Stimulated activated naive CD8-positive, alpha-beta T cell treated with anti-CD3 and anti-CD28 coated beads, Interleukin-15, Interleukin-2, amounts not matched to agents 100 ng/mL and 50 ng/mL, for 24 hours (primary cell): Measurements from ENCODE around the gene CASP3.

Experiments
- H3K27ac Mint-ChIP-seq: one replicate; pipeline ENCODE4 v1.8.0; 2021; ENCODE audit warnings: mild to moderate bottlenecking, mixed read lengths
- H3K27me3 Mint-ChIP-seq: one replicate; pipeline ENCODE4 v1.8.0; 2021; ENCODE audit warnings: mixed read lengths
- H3K36me3 Mint-ChIP-seq: one replicate; pipeline ENCODE4 v1.8.0; 2021; ENCODE audit warnings: low read depth, mixed read lengths
- H3K4me1 Mint-ChIP-seq: one replicate; pipeline ENCODE4 v1.8.0; 2021; ENCODE audit warnings: low read depth, mixed read lengths
- H3K4me3 Mint-ChIP-seq: one replicate; pipeline ENCODE4 v1.8.0; 2021; ENCODE audit warnings: mild to moderate bottlenecking, mixed read lengths
- H3K9me3 Mint-ChIP-seq: one replicate; pipeline ENCODE4 v1.8.0; 2021; ENCODE audit warnings: mixed read lengths

The CASP3 gene

DNA sequence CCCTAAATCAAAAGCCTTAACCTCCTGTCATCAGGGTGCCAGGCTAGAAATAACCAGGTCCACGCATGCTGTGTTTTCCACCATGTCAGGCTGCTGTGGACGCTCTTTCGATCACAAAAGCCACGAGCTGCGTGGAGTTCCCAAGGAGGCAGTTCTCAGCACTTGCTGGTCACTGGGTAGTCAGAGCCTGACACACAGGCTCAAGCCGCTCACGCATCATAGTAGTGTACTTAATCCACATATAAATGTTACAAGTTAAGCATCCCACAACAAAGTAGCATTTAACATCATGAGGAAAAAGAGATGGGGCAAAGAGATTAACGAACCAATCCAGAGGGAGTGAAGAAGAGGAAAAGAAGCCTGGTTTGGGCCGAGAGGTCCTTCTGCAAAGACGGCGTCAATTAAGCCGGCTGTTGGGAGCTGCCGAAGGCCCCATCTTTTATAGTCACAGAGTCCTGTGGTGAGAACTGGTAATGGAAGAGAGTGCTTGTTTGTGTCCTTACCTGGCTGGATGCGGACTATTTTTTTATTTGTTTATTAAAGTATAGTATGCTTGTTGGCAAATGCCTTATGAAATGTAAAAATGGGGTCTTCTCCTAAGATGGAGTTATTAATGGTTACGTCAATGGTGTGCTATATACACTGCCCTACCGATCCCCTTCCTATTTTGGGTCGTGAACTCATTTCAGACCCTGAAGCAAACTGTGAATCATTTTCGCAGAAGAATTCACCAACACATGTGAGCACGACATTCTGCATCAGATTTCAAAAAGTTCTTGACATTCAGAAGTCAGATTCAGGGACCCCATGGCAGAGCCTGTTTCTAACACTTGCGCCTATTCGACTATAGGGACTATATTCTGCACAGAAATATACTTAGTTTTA is 966 bp upstream of the CASP3 start:
- no peaks in the 10 kb centered on the region for H3K9me3 Mint-ChIP-seq
- peak overlapping the region; percentile 91 for H3K4me3 Mint-ChIP-seq
- peaks cover 45% of the 10 kb centered on the region for H3K4me1 Mint-ChIP-seq
- peaks cover 41% of the 10 kb centered on the region for H3K36me3 Mint-ChIP-seq
- H3K27me3 Mint-ChIP-seq, result no peaks in the 10 kb centered on the region
- peak overlapping the region; percentile 93 for H3K27ac Mint-ChIP-seq

DNA sequence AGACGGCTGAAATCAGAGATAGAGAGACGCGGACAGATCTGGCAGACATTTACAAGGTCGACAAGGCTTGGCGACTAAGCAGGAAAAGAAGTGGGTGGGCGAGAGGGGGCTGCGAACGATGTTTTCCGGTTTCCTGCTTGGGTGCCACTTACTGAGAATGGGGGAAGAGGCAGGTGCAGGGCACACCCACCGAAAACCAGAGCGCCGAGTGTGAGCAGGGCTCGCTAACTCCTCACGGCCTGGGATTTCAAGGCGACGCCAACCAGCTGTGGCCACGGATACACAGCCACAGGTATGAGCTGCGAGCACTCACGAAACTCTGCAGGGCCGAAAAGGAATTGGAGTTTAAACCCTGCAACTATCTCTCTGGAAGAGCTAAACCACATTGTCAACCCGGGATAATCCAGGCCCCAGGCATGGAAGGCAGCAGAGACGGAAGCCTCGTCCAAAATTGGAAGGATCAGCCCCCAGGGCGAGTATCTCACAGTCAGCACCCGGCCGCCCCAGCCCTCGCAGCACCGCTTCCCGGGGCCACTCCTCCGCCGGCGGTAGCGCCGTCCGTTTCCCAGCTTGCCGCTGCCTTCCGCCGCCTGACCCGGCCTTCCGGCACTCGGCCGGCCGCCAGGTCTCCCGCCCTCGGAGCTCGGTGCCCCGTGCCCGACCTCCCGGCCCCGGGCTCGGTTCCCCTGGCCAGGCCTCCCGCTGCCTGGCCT is 778 bp downstream of the CASP3 start:
- Mint-ChIP-seq H3K27me3 (no peaks in the 10 kb centered on the region), H3K36me3 (peaks cover 49% of the 10 kb centered on the region), H3K9me3 (no peaks in the 10 kb centered on the region), H3K27ac (peak overlapping the region; percentile 96), H3K4me1 (peaks cover 60% of the 10 kb centered on the region), H3K4me3 (peak overlapping the region; percentile 93)

DNA sequence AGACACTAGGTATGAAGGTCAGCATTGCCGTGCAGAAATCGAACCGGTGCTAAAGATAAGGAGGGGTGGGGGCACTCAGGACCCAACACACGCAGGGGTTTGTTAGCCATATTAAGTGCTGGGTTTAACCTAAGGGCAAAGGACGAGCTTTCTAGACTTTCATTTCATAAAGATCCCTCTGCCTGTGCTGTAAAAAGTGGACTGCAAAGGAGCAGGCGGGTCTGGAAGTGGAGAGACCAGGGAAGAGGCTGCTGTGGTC is 1.3 kb downstream of the CASP3 start:
- Mint-ChIP-seq H3K4me1 (peaks cover 60% of the 10 kb centered on the region), H3K36me3 (peaks cover 51% of the 10 kb centered on the region), H3K4me3 (peak overlapping the region; percentile 93), H3K9me3 (no peaks in the 10 kb centered on the region), H3K27me3 (no peaks in the 10 kb centered on the region), H3K27ac (peak overlapping the region; percentile 96)

DNA sequence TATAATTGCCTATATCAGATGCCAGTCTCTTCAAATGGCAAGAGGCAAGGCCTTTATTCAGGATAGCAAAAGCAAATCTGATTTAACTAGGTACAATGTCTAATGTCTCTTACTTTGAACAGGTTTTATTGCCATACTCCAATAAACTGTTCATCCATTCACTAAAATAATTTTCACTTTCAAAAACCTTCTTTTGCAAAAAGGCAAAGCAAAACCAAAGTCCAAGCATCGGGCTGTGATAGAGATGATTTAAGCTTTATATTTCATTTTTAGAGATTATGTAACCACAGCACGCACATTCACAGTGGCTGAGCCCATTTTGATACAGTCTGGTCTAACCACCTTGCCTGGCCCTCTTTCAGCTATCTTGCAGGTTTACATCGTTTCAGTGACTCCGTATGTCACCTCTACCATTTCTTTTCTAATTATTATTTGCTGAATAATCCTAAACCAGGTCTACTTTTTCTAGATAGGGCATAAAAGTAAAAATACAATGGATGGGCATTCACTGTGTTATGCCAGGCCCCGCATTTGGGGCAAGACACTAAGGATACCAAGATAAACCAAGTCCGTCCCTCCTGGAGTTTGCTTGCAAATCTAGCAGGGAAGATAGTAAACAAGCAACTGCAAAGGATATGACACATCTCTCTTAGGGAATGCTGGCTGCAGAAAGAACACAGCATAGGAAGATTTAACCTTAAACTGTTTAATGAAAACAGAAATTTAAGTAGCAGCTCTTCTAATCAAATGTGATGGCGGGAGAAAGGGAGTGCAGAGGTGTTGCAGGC is 1.8 kb downstream of the CASP3 start:
- H3K9me3 Mint-ChIP-seq, result no peaks in the 10 kb centered on the region
- peak overlapping the region; percentile 96 for H3K27ac Mint-ChIP-seq
- H3K4me1 Mint-ChIP-seq, result peaks cover 62% of the 10 kb centered on the region
- no peaks in the 10 kb centered on the region for H3K27me3 Mint-ChIP-seq
- peaks cover 56% of the 10 kb centered on the region for H3K36me3 Mint-ChIP-seq
- peak overlapping the region; percentile 93 for H3K4me3 Mint-ChIP-seq

DNA sequence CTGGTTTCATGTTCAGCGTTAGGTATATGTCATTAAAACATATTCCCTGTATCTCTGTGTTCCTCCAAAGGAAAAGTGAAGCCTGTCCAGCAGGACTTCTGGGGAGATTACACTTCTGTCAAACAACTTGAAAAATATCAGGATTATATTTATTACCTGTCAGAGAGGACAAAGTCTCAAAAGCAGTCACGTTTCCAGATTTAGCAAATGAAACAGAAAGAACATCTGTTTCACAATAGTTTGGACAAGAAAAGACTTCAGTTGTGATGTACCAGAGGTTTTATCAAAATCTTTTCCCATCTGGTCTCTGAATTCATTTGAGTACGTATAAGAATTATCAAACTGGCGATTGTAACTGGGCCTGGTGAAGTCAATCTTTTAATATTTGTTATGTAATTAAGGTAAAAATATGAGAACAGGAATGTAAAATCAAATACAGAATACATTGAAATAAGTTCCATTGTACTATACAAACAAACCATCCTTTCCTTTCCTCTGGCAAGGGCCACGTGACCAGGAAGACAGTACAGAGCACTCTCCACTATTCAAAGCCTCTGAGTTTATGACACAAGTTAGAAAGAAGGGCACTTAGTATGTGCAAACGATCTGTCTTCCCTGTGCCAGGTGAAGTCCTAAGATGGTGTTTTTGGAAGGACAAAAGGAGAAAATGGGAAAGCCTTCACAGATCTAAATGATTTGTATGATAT is 3.2 kb downstream of the CASP3 start:
- H3K4me1 Mint-ChIP-seq, result peaks cover 70% of the 10 kb centered on the region
- peak overlapping the region; percentile 93 for H3K4me3 Mint-ChIP-seq
- peaks cover 69% of the 10 kb centered on the region for H3K36me3 Mint-ChIP-seq
- H3K27ac Mint-ChIP-seq, result peak overlapping the region; percentile 32
- H3K27me3 Mint-ChIP-seq, result no peaks in the 10 kb centered on the region
- H3K9me3 Mint-ChIP-seq, result no peaks in the 10 kb centered on the region

DNA sequence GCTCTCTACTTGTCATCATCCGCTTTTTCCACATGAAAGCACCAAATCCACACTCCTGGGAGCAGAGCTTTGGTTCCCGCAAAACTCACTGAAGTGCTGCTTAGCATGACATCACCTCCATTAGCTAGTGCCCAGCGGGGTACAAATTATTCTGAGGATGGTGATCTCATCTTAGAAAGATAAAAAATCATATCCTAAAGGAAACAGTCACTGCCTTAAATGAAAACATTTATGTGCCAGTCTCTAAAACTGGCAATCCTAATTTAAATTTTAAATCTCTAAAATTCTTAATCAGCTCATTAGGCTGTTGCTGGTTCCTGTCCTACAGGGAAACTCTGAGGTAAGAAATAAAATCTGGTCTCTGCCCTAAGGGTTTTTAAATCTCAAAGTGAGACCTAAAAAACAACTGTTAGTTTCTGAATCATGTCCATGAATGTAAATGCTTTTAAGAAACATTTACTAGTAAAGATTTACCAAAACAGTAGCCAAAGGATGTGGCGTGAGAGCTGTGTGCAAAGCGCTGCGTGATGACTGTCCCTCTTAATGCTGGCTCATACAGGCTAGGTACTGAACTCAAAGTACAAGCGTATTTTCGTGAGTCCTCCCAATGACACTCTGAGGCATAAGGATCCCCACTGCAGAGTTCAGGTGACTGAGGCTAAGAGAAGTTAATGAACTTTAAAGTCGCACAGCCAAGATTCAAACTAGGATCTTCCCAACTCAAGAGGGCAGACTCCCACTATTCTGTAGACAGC is 4.5 kb downstream of the CASP3 start:
- Mint-ChIP-seq H3K27ac (no peak overlapping the region), H3K36me3 (peaks cover 73% of the 10 kb centered on the region), H3K27me3 (no peaks in the 10 kb centered on the region), H3K9me3 (no peaks in the 10 kb centered on the region), H3K4me1 (peaks cover 73% of the 10 kb centered on the region), H3K4me3 (peak overlapping the region; percentile 19)

DNA sequence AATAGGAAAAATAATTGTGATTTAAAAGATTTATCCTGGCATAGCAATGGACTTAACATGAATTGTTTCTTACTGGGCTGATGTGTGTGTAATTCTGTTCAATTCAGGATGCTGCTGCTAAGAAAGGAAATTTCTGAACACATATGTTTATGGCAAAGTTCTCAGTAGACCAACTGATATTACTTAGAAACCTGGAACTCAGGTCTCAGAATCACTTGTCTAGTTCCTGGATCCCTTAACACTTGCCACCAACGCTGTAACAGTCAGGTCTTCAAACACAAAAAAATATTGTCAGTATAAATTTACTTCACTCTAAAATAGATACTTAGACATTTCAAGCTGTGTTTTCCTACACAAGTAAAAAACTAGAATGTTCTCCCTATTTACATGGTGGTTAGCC is 5.5 kb downstream of the CASP3 start:
- no peaks in the 10 kb centered on the region for H3K9me3 Mint-ChIP-seq
- peak overlapping the region; percentile 20 for H3K4me3 Mint-ChIP-seq
- H3K4me1 Mint-ChIP-seq, result peaks cover 80% of the 10 kb centered on the region
- H3K27ac Mint-ChIP-seq, result peak overlapping the region; percentile 65
- H3K36me3 Mint-ChIP-seq, result peaks cover 80% of the 10 kb centered on the region
- H3K27me3 Mint-ChIP-seq, result no peaks in the 10 kb centered on the region

DNA sequence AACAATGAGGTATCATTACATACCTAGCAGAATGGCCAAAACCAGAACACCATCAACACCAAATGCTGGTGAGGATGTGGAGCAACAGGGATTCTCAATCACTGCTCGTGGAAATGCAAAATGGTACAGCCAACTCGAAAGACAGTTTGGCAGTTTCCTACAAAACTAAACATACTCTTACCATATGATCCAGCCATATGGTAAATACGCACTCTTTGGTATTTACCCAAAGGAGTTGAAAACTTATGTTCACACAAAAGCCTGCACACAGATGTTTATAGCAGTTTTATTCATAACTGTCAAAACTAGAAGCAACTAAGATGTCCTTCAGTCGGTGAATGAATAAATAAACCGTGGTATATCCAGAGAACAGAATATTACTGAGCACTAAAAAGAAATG is 7.8 kb downstream of the CASP3 start:
- peaks cover 64% of the 10 kb centered on the region for H3K4me1 Mint-ChIP-seq
- peaks cover 84% of the 10 kb centered on the region for H3K36me3 Mint-ChIP-seq
- no peaks in the 10 kb centered on the region for H3K27me3 Mint-ChIP-seq
- H3K27ac Mint-ChIP-seq, result no peak overlapping the region
- H3K4me3 Mint-ChIP-seq, result no peak overlapping the region
- no peaks in the 10 kb centered on the region for H3K9me3 Mint-ChIP-seq

DNA sequence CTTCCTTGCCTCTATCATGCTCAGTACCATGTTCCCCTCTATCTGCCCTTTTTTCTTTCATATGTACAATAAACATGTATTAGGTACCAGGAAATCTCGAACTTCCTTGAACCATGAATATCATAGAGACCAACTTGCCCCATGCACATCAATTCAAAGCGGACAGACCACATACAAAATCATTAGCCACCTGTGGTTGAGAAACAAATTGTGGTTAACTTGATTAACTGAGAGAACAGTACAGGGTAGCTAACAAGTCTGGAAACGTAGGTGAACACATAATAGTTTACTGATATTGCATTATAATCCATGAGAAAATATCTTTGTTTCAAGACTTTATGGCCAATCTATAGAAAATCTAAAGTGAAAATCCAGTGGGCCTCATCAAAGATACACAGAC is 8.2 kb downstream of the CASP3 start:
- H3K4me1 Mint-ChIP-seq, result peaks cover 59% of the 10 kb centered on the region
- peaks cover 82% of the 10 kb centered on the region for H3K36me3 Mint-ChIP-seq
- no peaks in the 10 kb centered on the region for H3K9me3 Mint-ChIP-seq
- no peaks in the 10 kb centered on the region for H3K27me3 Mint-ChIP-seq
- H3K4me3 Mint-ChIP-seq, result no peak overlapping the region
- no peak overlapping the region for H3K27ac Mint-ChIP-seq

DNA sequence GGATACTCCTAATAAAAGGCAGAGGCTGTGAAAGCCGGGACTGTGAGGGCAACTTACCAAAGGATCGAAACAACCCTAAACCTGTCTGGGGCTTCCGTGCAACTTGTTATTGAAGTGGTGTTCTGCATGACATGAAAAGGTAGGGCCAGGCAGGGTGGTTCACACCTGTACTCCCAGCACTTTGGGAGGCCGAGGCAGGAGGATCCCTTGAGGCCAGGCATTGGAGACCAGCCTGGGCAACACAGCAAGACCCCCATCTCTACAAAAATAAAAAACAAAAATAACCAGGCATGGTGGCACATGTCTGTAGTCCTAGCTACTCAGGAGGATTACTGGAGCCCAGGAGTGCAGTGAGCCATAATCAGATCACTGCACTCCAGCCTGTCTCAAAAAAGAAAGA is 12.3 kb downstream of the CASP3 start:
- Mint-ChIP-seq H3K4me3 (no peak overlapping the region), H3K27me3 (no peaks in the 10 kb centered on the region), H3K4me1 (peaks cover 30% of the 10 kb centered on the region), H3K27ac (no peak overlapping the region), H3K9me3 (no peaks in the 10 kb centered on the region), H3K36me3 (peaks cover 77% of the 10 kb centered on the region)

DNA sequence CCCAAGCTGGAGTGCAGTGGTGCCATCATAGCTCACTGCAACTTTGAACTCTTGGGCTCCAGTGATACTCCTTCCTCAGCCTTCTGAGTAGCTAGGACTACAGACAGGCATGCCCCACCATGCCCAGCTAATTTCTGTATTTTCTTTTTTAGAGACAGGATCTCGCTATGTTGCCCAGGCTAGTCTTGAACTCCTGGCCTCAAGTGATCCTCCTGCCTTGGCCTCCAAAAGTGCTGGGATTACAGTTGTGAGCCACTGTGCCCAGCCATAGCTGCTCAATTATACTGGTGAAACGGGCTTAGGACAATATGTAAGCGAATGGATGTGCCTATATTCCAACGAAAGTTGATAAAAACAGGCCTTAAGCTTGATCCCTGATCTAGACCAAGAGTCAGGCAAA is 13.1 kb downstream of the CASP3 start:
- Mint-ChIP-seq H3K27ac (no peak overlapping the region), H3K36me3 (peaks cover 74% of the 10 kb centered on the region), H3K9me3 (no peaks in the 10 kb centered on the region), H3K27me3 (no peaks in the 10 kb centered on the region), H3K4me3 (no peak overlapping the region), H3K4me1 (peaks cover 23% of the 10 kb centered on the region)

DNA sequence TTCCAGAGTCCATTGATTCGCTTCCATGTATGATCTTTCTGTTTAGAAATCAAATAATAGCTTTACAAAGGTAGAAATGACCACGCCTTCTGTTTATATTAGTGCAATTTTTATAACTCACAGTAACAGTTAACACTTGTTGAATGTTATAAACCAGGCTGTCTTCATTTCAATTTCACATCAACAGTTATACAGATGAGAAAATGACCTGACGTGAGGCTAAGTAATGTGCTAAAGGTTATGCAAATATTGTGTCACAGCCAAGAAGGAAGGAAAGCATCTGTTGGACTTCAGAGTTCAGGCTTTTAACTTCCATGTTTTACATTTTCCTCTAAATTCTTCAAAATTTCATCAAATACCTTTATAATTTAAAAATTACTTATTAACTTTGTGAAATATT is 13.9 kb downstream of the CASP3 start:
- H3K9me3 Mint-ChIP-seq, result no peaks in the 10 kb centered on the region
- peaks cover 74% of the 10 kb centered on the region for H3K36me3 Mint-ChIP-seq
- H3K4me3 Mint-ChIP-seq, result no peak overlapping the region
- no peaks in the 10 kb centered on the region for H3K27me3 Mint-ChIP-seq
- peaks cover 16% of the 10 kb centered on the region for H3K4me1 Mint-ChIP-seq
- H3K27ac Mint-ChIP-seq, result no peak overlapping the region

DNA sequence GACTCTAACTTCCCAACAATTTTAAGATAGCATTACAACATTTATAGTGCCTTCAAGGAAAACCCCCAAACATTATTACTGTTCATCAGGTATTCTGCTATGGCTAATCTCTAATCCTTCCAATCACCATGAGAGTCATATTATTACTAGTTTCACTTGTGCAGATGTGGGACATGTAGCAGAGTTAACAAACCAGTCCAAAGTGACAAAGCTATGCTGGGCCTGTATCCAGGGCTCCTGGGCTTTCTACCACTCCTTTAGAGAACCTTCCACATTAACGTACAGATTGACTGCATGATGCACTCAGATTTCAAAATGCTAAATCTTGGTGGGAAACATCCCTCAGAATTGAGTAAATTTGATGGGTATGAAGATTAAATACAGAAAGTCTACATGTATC is 16.4 kb downstream of the CASP3 start:
- Mint-ChIP-seq H3K36me3 (peaks cover 76% of the 10 kb centered on the region), H3K4me3 (no peak overlapping the region), H3K9me3 (no peaks in the 10 kb centered on the region), H3K27me3 (no peaks in the 10 kb centered on the region), H3K4me1 (no peaks in the 10 kb centered on the region), H3K27ac (no peak overlapping the region)

DNA sequence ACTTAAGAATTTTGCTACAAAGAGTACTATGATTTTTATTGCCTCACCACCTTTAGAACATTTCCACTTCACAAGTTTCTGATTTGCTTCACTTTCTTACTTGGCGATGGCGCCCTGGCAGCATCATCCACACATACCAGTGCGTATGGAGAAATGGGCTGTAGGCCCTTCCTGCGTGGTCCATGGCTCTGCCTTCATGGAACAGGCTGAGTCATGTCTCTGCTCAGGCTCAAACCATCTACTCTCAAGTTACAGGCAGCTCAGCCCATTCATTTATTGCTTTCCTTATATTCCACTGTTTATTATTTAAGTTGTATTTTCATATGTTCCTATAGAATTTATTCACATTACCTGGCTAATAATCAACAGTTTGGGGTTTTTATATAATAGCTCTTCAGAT is 21.1 kb downstream of the CASP3 start:
- Mint-ChIP-seq H3K27ac (no peak overlapping the region), H3K9me3 (peaks cover 4% of the 10 kb centered on the region), H3K4me1 (peaks cover 30% of the 10 kb centered on the region), H3K36me3 (peaks cover 82% of the 10 kb centered on the region), H3K4me3 (no peak overlapping the region), H3K27me3 (no peaks in the 10 kb centered on the region)
